H1 (cell line): ENCODE data around the gene EIF4E. TPM values are rescaled to one million over a fixed set of nuclear protein-coding genes. Genes with fewer than 3 reads are reported as not detected.

Experiments
- CTCF ChIA-PET: fragments of 300-600 bp; sonication (Branson Sonifier 250); formaldehyde crosslinking; loops from one replicate; lab custom pipeline; 2021; ENCODE audit not compliant: partially characterized antibody; lab: Charles Lee
- POLR2A ChIA-PET: fragments of 300-600 bp; sonication (Branson Sonifier 250); formaldehyde crosslinking; loops from one replicate; lab custom pipeline; 2021; ENCODE audit warnings: inconsistent platforms; ENCODE audit not compliant: partially characterized antibody; lab: Charles Lee
- DNase-seq, 2 experiments: peaks; one replicate each; pipeline versions ENCODE4 v3.0.0 to v3.0.0-alpha.2; 2010 to 2022; ENCODE audit warnings: low spot score in 2 of 2, low read depth in 1 of 2, mixed read lengths in 1 of 2
- FAIRE-seq: peaks from 2 replicates; lab custom pipeline; 2011; peaks lifted over from hg19 to GRCh38; lab: Jason Lieb, UNC
- H2AFZ ChIP-seq: 2 replicates; pipeline ENCODE4 v1.8.1; 2012; ENCODE audit warnings: low read length, inconsistent platforms
- H2AK5ac ChIP-seq: 2 replicates; pipeline ENCODE4 v1.6.1; 2013; ENCODE audit warnings: low read depth, low read length
- H2BK120ac ChIP-seq: replicated peaks from 2 replicates; pipeline ENCODE3; 2013; ENCODE audit warnings: low read depth, low read length, inconsistent platforms
- H2BK12ac ChIP-seq: 2 replicates; pipeline ENCODE4 v1.6.1; 2013; ENCODE audit warnings: low read depth, low read length
- H2BK15ac ChIP-seq: 2 replicates; pipeline ENCODE4 v1.6.1; 2013; ENCODE audit warnings: low read length
- H2BK20ac ChIP-seq: 2 replicates; pipeline ENCODE4 v1.6.1; 2013; ENCODE audit warnings: low read length
- H2BK5ac ChIP-seq: 2 replicates; pipeline ENCODE4 v1.6.1; 2013; ENCODE audit warnings: low read depth, low read length
- H3K14ac ChIP-seq: 2 replicates; pipeline ENCODE4 v1.6.1; 2013; ENCODE audit warnings: inconsistent platforms; ENCODE audit not compliant: insufficient read length
- H3K18ac ChIP-seq: 2 replicates; pipeline ENCODE4 v1.6.1; 2013; ENCODE audit warnings: low read length; ENCODE audit errors: extremely low read depth
- H3K23ac ChIP-seq: 2 replicates; pipeline ENCODE4 v1.6.1; 2013; ENCODE audit warnings: inconsistent platforms; ENCODE audit not compliant: insufficient read length
- H3K23me2 ChIP-seq: 2 replicates; pipeline ENCODE4 v1.6.1; 2013; ENCODE audit warnings: low read depth, low read length
- H3K27ac ChIP-seq: 2 replicates; pipeline ENCODE4 v1.6.1; 2011; ENCODE audit warnings: low read depth, low read length, inconsistent platforms
- H3K27me3 ChIP-seq, 4 experiments: replicated peaks in 1 of 4; 1 replicate in 1 of 4; 2 replicates in 3 of 4; pipeline versions ENCODE4 v1.6.1 to v1.8.1; 2011 to 2013; ENCODE audit warnings: low read length in 3 of 4, mild to moderate bottlenecking in 3 of 4, inconsistent platforms in 2 of 4, mixed read lengths in 2 of 4, moderate library complexity in 1 of 4; ENCODE audit not compliant: control insufficient read depth in 3 of 4, insufficient read depth in 3 of 4; ENCODE audit errors: extremely low read depth in 1 of 4
- H3K36me3 ChIP-seq, 4 experiments: 2 replicates each; pipeline versions ENCODE4 v1.6.1 to v1.8.1; 2011 to 2013; ENCODE audit warnings: mild to moderate bottlenecking in 4 of 4, low read length in 3 of 4, moderate library complexity in 2 of 4, control low read depth in 1 of 4, inconsistent platforms in 1 of 4; ENCODE audit not compliant: insufficient read depth in 4 of 4, control insufficient read depth in 2 of 4
- H3K4ac ChIP-seq: replicated peaks from 2 replicates; pipeline ENCODE3; 2013; ENCODE audit warnings: low read length, low read depth, mixed read lengths, inconsistent platforms; ENCODE audit not compliant: insufficient read length
- H3K4me1 ChIP-seq, 4 experiments: replicated peaks in 1 of 4; 1 replicate in 1 of 4; 2 replicates in 3 of 4; pipeline versions ENCODE4 v1.6.1 to v1.8.1; 2011 to 2013; ENCODE audit warnings: low read length in 3 of 4, inconsistent platforms in 2 of 4, mixed read lengths in 1 of 4; ENCODE audit not compliant: insufficient read depth in 4 of 4, control insufficient read depth in 3 of 4
- H3K4me2 ChIP-seq, 2 experiments: 2 replicates each; pipeline versions ENCODE4 v1.6.1 to v1.8.1; 2011 to 2013; ENCODE audit warnings: low read depth in 2 of 2, low read length in 2 of 2, control low read depth in 1 of 2, inconsistent platforms in 1 of 2, mild to moderate bottlenecking in 1 of 2; ENCODE audit not compliant: insufficient read depth in 1 of 2
- H3K4me3 ChIP-seq, 4 experiments: fragments of 200-600, 300-600 bp in 1 of 4; sonication (generic), shearing (Covaris generic), sonication (Bioruptor Twin) in 1 of 4; 2 replicates each; pipeline versions ENCODE4 v1.5.1 to v1.8.1; 2011 to 2016; ENCODE audit warnings: low read length in 4 of 4, low read depth in 3 of 4, control low read depth in 2 of 4, inconsistent platforms in 2 of 4, mild to moderate bottlenecking in 2 of 4, mixed read lengths in 1 of 4, moderate library complexity in 1 of 4; ENCODE audit not compliant: insufficient read depth in 2 of 4; ENCODE audit errors: extremely low read depth in 1 of 4
- H3K56ac ChIP-seq: replicated peaks from 2 replicates; pipeline ENCODE3; 2013; ENCODE audit warnings: low read depth, mild to moderate bottlenecking, mixed read lengths, low read length, inconsistent platforms; ENCODE audit not compliant: insufficient read length
- H3K79me1 ChIP-seq: 2 replicates; pipeline ENCODE4 v1.6.1; 2013; ENCODE audit warnings: low read depth, low read length, control low read depth
- H3K79me2 ChIP-seq, 2 experiments: 2 replicates each; pipeline versions ENCODE4 v1.6.1 to v1.8.1; 2012 to 2013; ENCODE audit warnings: low read length in 2 of 2, mild to moderate bottlenecking in 2 of 2, inconsistent platforms in 1 of 2; ENCODE audit not compliant: insufficient read depth in 2 of 2, control insufficient read depth in 1 of 2
- H3K9ac ChIP-seq, 4 experiments: replicated peaks in 1 of 4; 1 replicate in 1 of 4; 2 replicates in 3 of 4; pipeline versions ENCODE4 v1.6.1 to v1.8.1; 2011 to 2013; ENCODE audit warnings: low read depth in 3 of 4, low read length in 3 of 4, control low read depth in 2 of 4, mild to moderate bottlenecking in 2 of 4, moderate library complexity in 2 of 4, inconsistent platforms in 1 of 4; ENCODE audit errors: extremely low read depth in 1 of 4
- H3K9me3 ChIP-seq, 2 experiments: 2 replicates each; pipeline versions ENCODE4 v1.6.1 to v1.8.1; 2012 to 2013; ENCODE audit warnings: mild to moderate bottlenecking in 2 of 2, moderate library complexity in 2 of 2, control low read depth in 1 of 2, inconsistent platforms in 1 of 2, low read depth in 1 of 2, low read length in 1 of 2, mixed read lengths in 1 of 2; ENCODE audit not compliant: insufficient read depth in 2 of 2
- H4K20me1 ChIP-seq, 2 experiments: replicated peaks in 1 of 2; 2 replicates each; pipeline versions ENCODE3 to v1.8.1; 2011 to 2013; ENCODE audit warnings: inconsistent platforms in 2 of 2, low read length in 2 of 2, mild to moderate bottlenecking in 1 of 2; ENCODE audit not compliant: insufficient read depth in 2 of 2, control insufficient read depth in 1 of 2
- H4K5ac ChIP-seq: 2 replicates; pipeline ENCODE4 v1.6.1; 2013; ENCODE audit warnings: low read length, low read depth, mixed read lengths, inconsistent platforms; ENCODE audit not compliant: insufficient read length
- H4K8ac ChIP-seq: 2 replicates; pipeline ENCODE4 v1.8.0; 2013; ENCODE audit warnings: mild to moderate bottlenecking, moderate library complexity, low read length, inconsistent platforms; ENCODE audit not compliant: insufficient read depth; ENCODE audit errors: extremely low read depth
- H4K91ac ChIP-seq: replicated peaks from 2 replicates; pipeline ENCODE3; 2013; ENCODE audit warnings: low read length, mixed read lengths, inconsistent platforms; ENCODE audit not compliant: insufficient read length
- ATF3 ChIP-seq: IDR thresholded peaks from 2 replicates; pipeline ENCODE4 v1.6.1; 2011; ENCODE audit warnings: low read depth, mild to moderate bottlenecking, low read length; ENCODE audit not compliant: insufficient read depth
- CEBPB ChIP-seq: IDR thresholded peaks from 2 replicates; pipeline ENCODE4 v1.6.1; 2012; ENCODE audit warnings: low read depth, low read length
- EP300 ChIP-seq, 2 experiments: IDR thresholded peaks; 1 replicate in 1 of 2; 2 replicates in 1 of 2; pipeline ENCODE4 v1.6.1; 2011 to 2012; ENCODE audit warnings: low read depth in 2 of 2, low read length in 2 of 2, mild to moderate bottlenecking in 2 of 2, borderline replicate concordance in 1 of 2, inconsistent platforms in 1 of 2, moderate library complexity in 1 of 2
- KDM5A ChIP-seq: fragments of 200-600 bp; IDR thresholded peaks from 2 replicates; pipeline ENCODE4 v1.7.1; 2012; ENCODE audit warnings: mild to moderate bottlenecking, low read length, inconsistent platforms, mixed read lengths
- MAFK ChIP-seq: IDR thresholded peaks from 2 replicates; pipeline ENCODE4 v1.6.1; 2012; ENCODE audit warnings: low read depth, mild to moderate bottlenecking, improper control_type of control experiment, low read length
- POU5F1 ChIP-seq: IDR thresholded peaks from 2 replicates; pipeline ENCODE4 v1.6.1; 2011; ENCODE audit warnings: low read depth, mild to moderate bottlenecking, low read length, moderate library complexity
- SAP30 ChIP-seq: fragments of 300-600 bp; sonication (generic); IDR thresholded peaks from 2 replicates; pipeline ENCODE4 v1.7.1; 2012; ENCODE audit warnings: low read length, moderate library complexity, mild to moderate bottlenecking, inconsistent platforms; ENCODE audit not compliant: insufficient read depth, insufficient replicate concordance
- SIX5 ChIP-seq: IDR thresholded peaks from 2 replicates; pipeline ENCODE4 v1.6.1; 2011; ENCODE audit warnings: mild to moderate bottlenecking, low read depth, low read length
- SP1 ChIP-seq: IDR thresholded peaks from 2 replicates; pipeline ENCODE4 v1.6.1; 2011; ENCODE audit warnings: low read depth, low read length
- SRF ChIP-seq: IDR thresholded peaks from 2 replicates; pipeline ENCODE4 v1.6.1; 2011; ENCODE audit warnings: mild to moderate bottlenecking, low read depth, low read length, moderate library complexity
- TBP ChIP-seq: IDR thresholded peaks from 2 replicates; pipeline ENCODE4 v1.6.1; 2011; ENCODE audit warnings: low read depth, low read length, improper control_type of control experiment
- TCF12 ChIP-seq: IDR thresholded peaks from 2 replicates; pipeline ENCODE4 v1.6.1; 2011; ENCODE audit warnings: low read depth, mild to moderate bottlenecking, low read length
- WGBS, 2 experiments: shearing (Covaris generic) in 1 of 2; methylation state at CpG; one replicate each; pipeline versions ENCODE4 v1.1.6 to v1.1.7; 2013 to 2015; ENCODE audit warnings: low lambda C conversion rate in 2 of 2, mixed read lengths in 2 of 2, inconsistent platforms in 1 of 2, low coverage in 1 of 2, missing lambda C conversion rate in 1 of 2; ENCODE audit not compliant: insufficient replicate concordance in 2 of 2, insufficient coverage in 1 of 2, insufficient read length in 1 of 2; ENCODE audit errors: extremely low coverage in 1 of 2, missing lambda C conversion rate in 1 of 2; 5-methylcytosine and 5-hydroxymethylcytosine counted together
- polyA plus RNA-seq, 7 experiments: library from polyadenylated mRNA; depleted of rRNA in 3 of 7; stranded (reverse) in 5 of 7; unstranded in 2 of 7; fragments of >200 nt in 5 of 7; fragments of 200-250 nt in 2 of 7; gene quantifications; 1 replicate in 5 of 7; 2 replicates in 1 of 7; 4 replicates in 1 of 7; pipeline versions ENCODE4 v1.2.1 to v1.2.3, GENCODE V29; 2011 to 2013; ENCODE audit warnings: missing spikeins in 2 of 7, mixed read lengths in 2 of 7
- total RNA-seq: library from RNA; stranded (reverse); fragmentation: NEBNext Ultra II Directional; extraction: Animal tissue kit (Norgen Biotek cat#: 25700); gene quantifications from 2 replicates; pipeline ENCODE4 v1.2.1, GENCODE V29; 2021

The EIF4E gene
- total and polyA plus RNA-seq, 2 of the 8 experiments (the other 6 are each of a cell fraction or from before 2014, with no cell fraction given) = 59.6 to 185 TPM

DNA sequence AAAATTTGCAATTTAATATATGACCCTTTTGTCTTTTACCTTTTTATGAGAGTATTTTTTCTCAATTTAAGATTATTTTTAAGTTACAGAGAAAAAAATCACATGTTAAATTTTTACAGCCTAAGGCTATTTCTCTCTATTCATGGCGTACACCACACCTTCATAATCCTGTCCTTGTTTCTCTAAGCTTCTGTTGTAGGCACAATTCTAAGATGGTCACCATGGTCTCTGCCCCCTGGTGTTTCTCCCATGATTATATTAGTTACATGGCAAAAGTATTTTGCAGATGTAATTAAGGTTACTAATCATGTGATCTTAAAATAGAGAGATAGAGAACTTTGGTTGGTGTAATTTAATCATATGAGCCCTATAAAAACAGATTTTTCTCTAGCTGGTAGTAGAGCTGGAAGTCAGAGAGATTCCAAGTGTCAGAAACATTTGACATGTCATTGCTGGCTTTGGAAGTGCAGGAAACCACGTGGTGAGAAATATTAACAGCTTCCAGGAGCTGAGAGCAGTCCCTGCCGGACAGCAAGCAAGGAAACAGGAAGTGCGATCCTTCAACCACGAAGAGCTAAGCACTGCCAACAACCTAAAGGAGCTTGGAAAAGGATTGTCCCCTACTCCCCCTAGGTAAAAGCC lies 89.8 kb downstream of the EIF4E start:
- 76% methylated on average over 5 of the region's 5 CpGs; no CpG with 5 or more reads in 1 of the 2 experiments for WGBS, 2 experiments
- Histone ChIP-seq H3K23me2 (no peaks in the 10 kb centered on the region; the same call in 1 of the 2 replicates), H3K79me1 (no peaks in the 10 kb centered on the region), H3K4ac (no peak overlapping the region), H2BK12ac (no peak overlapping the region), H2BK20ac (no peak overlapping the region), H3K27ac (no peak overlapping the region), H3K4me2 (no peak overlapping the region), H2AFZ (peak overlapping the region; percentile 59; the same call in 1 of the 2 replicates), H2BK120ac (no peak overlapping the region), H3K79me2 (no peaks in the 10 kb centered on the region), H3K4me3 (no peak overlapping the region), H3K18ac (no peak overlapping the region), H3K9ac (no peak overlapping the region), H3K27me3 (no peaks in the 10 kb centered on the region), H2BK15ac (no peak overlapping the region), H3K9me3 (peaks cover 0 to 3% of the 10 kb centered on the region in 2 experiments; a peak in 2 of 4 replicates), H4K5ac (no peak overlapping the region), H3K23ac (no peak overlapping the region), H2BK5ac (no peak overlapping the region), H4K91ac (no peak overlapping the region), H3K4me1 (no peaks in the 10 kb centered on the region), H3K14ac (no peak overlapping the region), H3K36me3 (peaks cover 0 to 3% (median 0%) of the 10 kb centered on the region in 4 experiments; a peak in 1 of 8 replicates), H2AK5ac (no peak overlapping the region), H4K8ac (no peak overlapping the region), H4K20me1 (no peaks in the 10 kb centered on the region), H3K56ac (no peak overlapping the region)
- POLR2A ChIA-PET = no interaction called here
- DNase-seq = no peak
- FAIRE-seq = no peak
- CTCF ChIA-PET = interaction anchor here (0.8 kb wide), 1 partner anchor 53 kb away, joined by 3 read pairs; no protein-coding TSS in a partner anchor
- TF ChIP-seq EP300 (IDR thresholded peaks at IDR 0.05; ENCODE audit: borderline replicate concordance in 1 of 2, low read depth in 2 of 2, low read length in 2 of 2) = no peak
- no peak for TF ChIP-seq SIX5
- TF ChIP-seq MAFK = no peak
- TF ChIP-seq SP1 = no peak
- TF ChIP-seq SAP30 = no peak
- TF ChIP-seq TCF12 = no peak
- TF ChIP-seq TBP = no peak
- TF ChIP-seq KDM5A = no peak
- TF ChIP-seq CEBPB = no peak
- TF ChIP-seq SRF = no peak
- TF ChIP-seq ATF3 = no peak
- no peak for TF ChIP-seq POU5F1
